HG02678 (cell line): ENCODE results near the gene RASL11B.

Source experiments
- ATAC-seq: cut with Tn5 transposase; IDR thresholded peaks from one replicate; pipeline ENCODE4 v1.9.1; 2021; ENCODE audit warnings: mild to moderate bottlenecking, moderate library complexity; ENCODE audit not compliant: unreplicated experiment

RASL11B gene

DNA sequence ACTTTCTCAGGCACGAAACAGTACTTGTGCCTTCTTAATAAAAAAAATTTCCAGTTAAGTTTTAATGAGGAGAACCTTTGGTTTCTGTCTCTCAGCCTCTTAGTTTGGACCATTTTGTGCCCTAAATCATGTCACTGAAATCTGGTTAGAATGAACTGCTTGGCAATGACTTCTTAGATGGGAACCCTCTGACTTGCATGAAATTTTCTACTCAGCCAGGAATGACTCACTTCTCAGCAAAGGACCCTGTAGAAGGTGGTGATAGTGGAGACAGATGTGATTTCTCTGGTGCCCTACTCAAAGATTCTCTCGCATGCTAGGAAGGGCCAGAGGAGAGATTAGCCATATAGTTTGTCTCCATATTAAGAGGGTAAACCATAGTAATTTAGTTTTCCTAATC lies 50.5 kb downstream of the RASL11B start:
- no peak for ATAC-seq

DNA sequence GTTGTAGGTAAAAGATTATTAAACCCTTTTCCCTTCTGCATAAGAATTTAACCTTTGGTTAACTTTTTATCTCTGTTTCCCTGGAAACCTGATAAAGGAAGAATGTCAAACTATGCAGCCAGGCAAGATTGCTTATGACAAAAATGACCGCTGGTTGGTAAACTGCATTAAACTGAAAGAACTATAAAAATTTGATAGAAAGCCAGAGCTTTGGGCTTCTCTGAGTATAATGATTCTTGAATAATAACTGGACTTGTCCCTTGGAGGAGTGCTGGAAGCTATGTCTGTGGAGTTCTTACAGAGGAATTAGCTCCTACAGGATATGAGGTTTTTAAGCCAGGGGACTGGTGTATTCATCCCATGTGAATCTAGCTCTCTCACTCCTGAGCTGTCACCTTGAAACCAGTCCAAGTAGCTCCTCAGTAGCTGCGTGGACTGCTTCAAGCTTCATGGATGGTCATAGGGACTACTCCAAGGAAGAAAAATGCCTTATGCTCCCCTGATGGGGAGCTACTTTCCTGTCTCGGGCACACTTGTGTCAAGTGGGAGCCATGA lies 52.0 kb downstream of the RASL11B start:
- no peak for ATAC-seq

DNA sequence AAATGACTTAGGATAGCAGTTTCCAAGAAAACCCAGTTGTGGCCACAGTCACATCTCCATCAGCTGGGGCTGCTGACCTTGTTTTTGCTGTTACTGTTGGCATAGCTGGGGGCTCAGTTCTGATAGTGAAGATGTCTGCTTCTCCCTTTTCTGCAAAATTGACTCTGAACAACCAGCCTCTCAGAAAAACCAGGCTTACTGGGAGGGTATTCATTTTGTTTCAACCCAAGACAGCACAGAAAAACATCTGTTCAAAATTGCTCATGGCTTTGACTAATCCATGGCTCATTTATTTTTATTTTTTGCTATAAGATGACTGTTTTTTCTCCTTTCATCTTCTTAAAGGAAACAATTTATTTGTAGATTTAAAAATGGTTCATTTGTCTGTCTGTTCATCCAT lies 53.1 kb downstream of the RASL11B start:
- ATAC-seq = no peak

DNA sequence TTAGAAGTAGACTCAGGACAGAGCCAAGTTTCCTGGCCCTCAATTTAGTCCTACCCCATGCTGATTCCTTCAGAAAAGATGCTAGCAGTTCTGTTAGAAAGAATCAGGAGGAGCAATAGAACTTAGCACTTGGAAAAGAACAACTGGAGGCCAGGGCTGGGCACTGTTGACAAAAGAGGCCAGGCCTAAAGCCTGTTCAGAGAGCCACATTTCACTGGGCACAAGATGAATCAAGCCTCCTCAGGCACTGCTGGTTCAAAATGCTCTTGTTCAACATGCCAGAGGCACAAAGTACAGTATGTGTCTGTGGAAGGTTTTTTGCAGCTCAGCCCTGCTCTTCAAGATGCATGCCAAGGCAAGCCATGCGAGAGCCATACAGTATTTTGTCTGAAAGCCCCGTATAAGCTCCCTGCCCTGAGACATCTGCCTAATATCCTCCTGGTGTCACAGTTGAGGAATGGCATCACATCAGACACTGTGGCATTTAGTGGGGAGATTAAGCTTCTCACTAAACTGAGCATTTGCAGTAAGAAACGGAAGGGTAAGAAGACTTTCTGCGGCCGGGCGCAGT lies 53.7 kb downstream of the RASL11B start:
- no peak for ATAC-seq
